ENCODE results near the gene CELSR1.

CELSR1 gene

GRCh38 chr22:46449116-46449691 is 88.2 kb downstream of the CELSR1 start:
- DNase-seq (ENCODE audit: low read depth in 2 of 2): no peak

GRCh38 chr22:46448333-46448732 is 89.1 kb downstream of the CELSR1 start:
- DNase-seq (ENCODE audit: low read depth in 2 of 2): no peak

GRCh38 chr22:46447906-46448305 is 89.5 kb downstream of the CELSR1 start:
- DNase-seq (ENCODE audit: low read depth in 2 of 2): no peak

GRCh38 chr22:46446799-46447198 is 90.6 kb downstream of the CELSR1 start:
- DNase-seq (ENCODE audit: low read depth in 2 of 2): no peak

- DNase-seq (ENCODE audit: low read depth in 2 of 2): no peak
Observed at GRCh38 chr22:46445771-46446420, 91.5 kb downstream of the CELSR1 start.

GRCh38 chr22:46444390-46444854 is 93.0 kb downstream of the CELSR1 start:
- DNase-seq (ENCODE audit: low read depth in 2 of 2): no peak

- DNase-seq (ENCODE audit: low read depth in 2 of 2): no peak
Observed at GRCh38 chr22:46443850-46444389, 93.5 kb downstream of the CELSR1 start.

GRCh38 chr22:46442217-46442853 is 95.1 kb downstream of the CELSR1 start:
- DNase-seq (ENCODE audit: low read depth in 2 of 2): no peak

- DNase-seq (ENCODE audit: low read depth in 2 of 2): no peak
Observed at GRCh38 chr22:46439576-46440465, 97.6 kb downstream of the CELSR1 start.

- no peak for DNase-seq (ENCODE audit: low read depth in 2 of 2)
Observed at GRCh38 chr22:46439111-46439510, 98.3 kb downstream of the CELSR1 start.

- no peak for DNase-seq (ENCODE audit: low read depth in 2 of 2)
Observed at GRCh38 chr22:46437671-46438440, 99.6 kb downstream of the CELSR1 start.

GRCh38 chr22:46436595-46437175 is 100.7 kb downstream of the CELSR1 start:
- no peak for DNase-seq (ENCODE audit: low read depth in 2 of 2)

GRCh38 chr22:46433318-46433717 is 104.1 kb downstream of the CELSR1 start:
- DNase-seq (ENCODE audit: low read depth in 2 of 2): no peak

GRCh38 chr22:46432164-46433068 is 105.0 kb downstream of the CELSR1 start:
- DNase-seq (ENCODE audit: low read depth in 2 of 2): peak in 1 of 2 donors; percentile 15

GRCh38 chr22:46430961-46431838 is 106.2 kb downstream of the CELSR1 start:
- no peak for DNase-seq (ENCODE audit: low read depth in 2 of 2)

- no peak for DNase-seq (ENCODE audit: low read depth in 2 of 2)
Observed at GRCh38 chr22:46429325-46429853, 108.0 kb downstream of the CELSR1 start.

- DNase-seq (ENCODE audit: low read depth in 2 of 2): no peak
Observed at GRCh38 chr22:46428602-46429324, 108.7 kb downstream of the CELSR1 start.

- DNase-seq (ENCODE audit: low read depth in 2 of 2): no peak
Observed at GRCh38 chr22:46428171-46428570, 109.2 kb downstream of the CELSR1 start.
